22Rv1 (cell line): ENCODE measurements around the gene ZNF674.

ENCODE experiments used
- CTCF ChIP-seq: fragments of 450-650 bp; IDR thresholded peaks from 2 replicates; pipeline ENCODE4 v1.5.1; 2017; ENCODE audit warnings: mild to moderate bottlenecking
- ZFX ChIP-seq: fragments of 450-650 bp; IDR thresholded peaks from 2 replicates; pipeline ENCODE4 v1.6.1; 2017; ENCODE audit warnings: antibody characterized with exemption, borderline replicate concordance

GRCh38 chrX:46506076-46506475 lies 39.1 kb downstream of the ZNF674 start:
- no peak for TF ChIP-seq CTCF
- TF ChIP-seq ZFX, result no peak
